OCI-LY3 (cell line): ENCODE measurements around the gene ZYX.

Experiments
- CTCF ChIP-seq: fragments of 200-600, 300-600 bp; sonication (generic); IDR thresholded peaks from 2 replicates; pipeline ENCODE4 v1.5.1; 2014; ENCODE audit warnings: antibody characterized with exemption, low read length, low read depth
- EZH2phosphoT487 ChIP-seq: fragments of 200-600 bp; shearing (Covaris generic); IDR thresholded peaks from 2 replicates; pipeline ENCODE4 v1.6.1; 2018; ENCODE audit warnings: antibody characterized with exemption, mixed run types, low read depth

GRCh38 chr7:143352531-143353002 lies 28.6 kb upstream of the ZYX start:
- TF ChIP-seq CTCF (no peak), EZH2phosphoT487 (no peak)
